Measurements from ENCODE around the gene MYL5.

DNA sequence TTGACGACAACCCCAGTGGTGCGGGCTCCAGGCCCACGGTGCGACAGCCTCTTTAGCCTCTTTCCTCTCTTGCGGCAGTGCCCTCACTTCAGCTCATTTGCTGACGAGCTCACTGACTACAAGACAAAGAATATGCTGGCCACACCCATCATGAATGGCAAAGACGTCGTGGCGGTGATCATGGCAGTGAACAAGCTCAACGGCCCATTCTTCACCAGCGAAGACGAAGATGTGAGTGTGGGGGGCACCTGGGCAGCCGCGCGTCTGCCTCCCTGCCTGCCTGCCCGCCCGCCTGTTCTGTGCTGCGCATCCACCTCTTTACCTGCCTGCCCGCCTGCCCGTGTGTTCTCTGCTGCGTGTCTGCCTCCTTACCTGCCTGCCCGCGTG is 39.8 kb upstream of the MYL5 start:
- TF ChIP-seq YY1 (tag by site-specific recombination; IDR thresholded peaks at IDR 0.05), result no peak
- TF ChIP-seq, protein P1, sequence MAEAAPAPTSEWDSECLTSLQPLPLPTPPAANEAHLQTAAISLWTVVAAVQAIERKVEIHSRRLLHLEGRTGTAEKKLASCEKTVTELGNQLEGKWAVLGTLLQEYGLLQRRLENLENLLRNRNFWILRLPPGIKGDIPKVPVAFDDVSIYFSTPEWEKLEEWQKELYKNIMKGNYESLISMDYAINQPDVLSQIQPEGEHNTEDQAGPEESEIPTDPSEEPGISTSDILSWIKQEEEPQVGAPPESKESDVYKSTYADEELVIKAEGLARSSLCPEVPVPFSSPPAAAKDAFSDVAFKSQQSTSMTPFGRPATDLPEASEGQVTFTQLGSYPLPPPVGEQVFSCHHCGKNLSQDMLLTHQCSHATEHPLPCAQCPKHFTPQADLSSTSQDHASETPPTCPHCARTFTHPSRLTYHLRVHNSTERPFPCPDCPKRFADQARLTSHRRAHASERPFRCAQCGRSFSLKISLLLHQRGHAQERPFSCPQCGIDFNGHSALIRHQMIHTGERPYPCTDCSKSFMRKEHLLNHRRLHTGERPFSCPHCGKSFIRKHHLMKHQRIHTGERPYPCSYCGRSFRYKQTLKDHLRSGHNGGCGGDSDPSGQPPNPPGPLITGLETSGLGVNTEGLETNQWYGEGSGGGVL (tag by site-specific recombination; IDR thresholded peaks at IDR 0.05), result no peak
- TF ChIP-seq, protein P2, sequence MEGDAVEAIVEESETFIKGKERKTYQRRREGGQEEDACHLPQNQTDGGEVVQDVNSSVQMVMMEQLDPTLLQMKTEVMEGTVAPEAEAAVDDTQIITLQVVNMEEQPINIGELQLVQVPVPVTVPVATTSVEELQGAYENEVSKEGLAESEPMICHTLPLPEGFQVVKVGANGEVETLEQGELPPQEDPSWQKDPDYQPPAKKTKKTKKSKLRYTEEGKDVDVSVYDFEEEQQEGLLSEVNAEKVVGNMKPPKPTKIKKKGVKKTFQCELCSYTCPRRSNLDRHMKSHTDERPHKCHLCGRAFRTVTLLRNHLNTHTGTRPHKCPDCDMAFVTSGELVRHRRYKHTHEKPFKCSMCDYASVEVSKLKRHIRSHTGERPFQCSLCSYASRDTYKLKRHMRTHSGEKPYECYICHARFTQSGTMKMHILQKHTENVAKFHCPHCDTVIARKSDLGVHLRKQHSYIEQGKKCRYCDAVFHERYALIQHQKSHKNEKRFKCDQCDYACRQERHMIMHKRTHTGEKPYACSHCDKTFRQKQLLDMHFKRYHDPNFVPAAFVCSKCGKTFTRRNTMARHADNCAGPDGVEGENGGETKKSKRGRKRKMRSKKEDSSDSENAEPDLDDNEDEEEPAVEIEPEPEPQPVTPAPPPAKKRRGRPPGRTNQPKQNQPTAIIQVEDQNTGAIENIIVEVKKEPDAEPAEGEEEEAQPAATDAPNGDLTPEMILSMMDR (tag by site-specific recombination; IDR thresholded peaks at IDR 0.05), result no peak
- TF ChIP-seq ZNF274 (IDR thresholded peaks at IDR 0.05; ENCODE audit: low read length), result no peak
- TF ChIP-seq ZNF274 (tag by site-specific recombination; IDR thresholded peaks at IDR 0.05; ENCODE audit: borderline replicate concordance), result no peak
- TF ChIP-seq, protein P3, sequence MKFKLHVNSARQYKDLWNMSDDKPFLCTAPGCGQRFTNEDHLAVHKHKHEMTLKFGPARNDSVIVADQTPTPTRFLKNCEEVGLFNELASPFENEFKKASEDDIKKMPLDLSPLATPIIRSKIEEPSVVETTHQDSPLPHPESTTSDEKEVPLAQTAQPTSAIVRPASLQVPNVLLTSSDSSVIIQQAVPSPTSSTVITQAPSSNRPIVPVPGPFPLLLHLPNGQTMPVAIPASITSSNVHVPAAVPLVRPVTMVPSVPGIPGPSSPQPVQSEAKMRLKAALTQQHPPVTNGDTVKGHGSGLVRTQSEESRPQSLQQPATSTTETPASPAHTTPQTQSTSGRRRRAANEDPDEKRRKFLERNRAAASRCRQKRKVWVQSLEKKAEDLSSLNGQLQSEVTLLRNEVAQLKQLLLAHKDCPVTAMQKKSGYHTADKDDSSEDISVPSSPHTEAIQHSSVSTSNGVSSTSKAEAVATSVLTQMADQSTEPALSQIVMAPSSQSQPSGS (tag by site-specific recombination; IDR thresholded peaks at IDR 0.05; ENCODE audit: low read depth), result no peak
- no peak for TF ChIP-seq OSR2 (tag by site-specific recombination; IDR thresholded peaks at IDR 0.05)
- TF ChIP-seq, protein P4, sequence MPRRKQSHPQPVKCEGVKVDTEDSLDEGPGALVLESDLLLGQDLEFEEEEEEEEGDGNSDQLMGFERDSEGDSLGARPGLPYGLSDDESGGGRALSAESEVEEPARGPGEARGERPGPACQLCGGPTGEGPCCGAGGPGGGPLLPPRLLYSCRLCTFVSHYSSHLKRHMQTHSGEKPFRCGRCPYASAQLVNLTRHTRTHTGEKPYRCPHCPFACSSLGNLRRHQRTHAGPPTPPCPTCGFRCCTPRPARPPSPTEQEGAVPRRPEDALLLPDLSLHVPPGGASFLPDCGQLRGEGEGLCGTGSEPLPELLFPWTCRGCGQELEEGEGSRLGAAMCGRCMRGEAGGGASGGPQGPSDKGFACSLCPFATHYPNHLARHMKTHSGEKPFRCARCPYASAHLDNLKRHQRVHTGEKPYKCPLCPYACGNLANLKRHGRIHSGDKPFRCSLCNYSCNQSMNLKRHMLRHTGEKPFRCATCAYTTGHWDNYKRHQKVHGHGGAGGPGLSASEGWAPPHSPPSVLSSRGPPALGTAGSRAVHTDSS (tag by site-specific recombination; IDR thresholded peaks at IDR 0.05), result no peak
- TF ChIP-seq EGR2 (tag by site-specific recombination; IDR thresholded peaks at IDR 0.05; ENCODE audit: low read depth), result no peak
- no peak for TF ChIP-seq SCRT2 (tag by site-specific recombination; IDR thresholded peaks at IDR 0.05)
- TF ChIP-seq, protein P5, sequence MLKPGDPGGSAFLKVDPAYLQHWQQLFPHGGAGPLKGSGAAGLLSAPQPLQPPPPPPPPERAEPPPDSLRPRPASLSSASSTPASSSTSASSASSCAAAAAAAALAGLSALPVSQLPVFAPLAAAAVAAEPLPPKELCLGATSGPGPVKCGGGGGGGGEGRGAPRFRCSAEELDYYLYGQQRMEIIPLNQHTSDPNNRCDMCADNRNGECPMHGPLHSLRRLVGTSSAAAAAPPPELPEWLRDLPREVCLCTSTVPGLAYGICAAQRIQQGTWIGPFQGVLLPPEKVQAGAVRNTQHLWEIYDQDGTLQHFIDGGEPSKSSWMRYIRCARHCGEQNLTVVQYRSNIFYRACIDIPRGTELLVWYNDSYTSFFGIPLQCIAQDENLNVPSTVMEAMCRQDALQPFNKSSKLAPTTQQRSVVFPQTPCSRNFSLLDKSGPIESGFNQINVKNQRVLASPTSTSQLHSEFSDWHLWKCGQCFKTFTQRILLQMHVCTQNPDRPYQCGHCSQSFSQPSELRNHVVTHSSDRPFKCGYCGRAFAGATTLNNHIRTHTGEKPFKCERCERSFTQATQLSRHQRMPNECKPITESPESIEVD (tag by site-specific recombination; IDR thresholded peaks at IDR 0.05), result no peak
- no peak for TF ChIP-seq SALL2 (tag by site-specific recombination; IDR thresholded peaks at IDR 0.05; ENCODE audit: borderline replicate concordance)
- TF ChIP-seq ZNF792 (tag by site-specific recombination; IDR thresholded peaks at IDR 0.05), result no peak

All from HEK293 (cell line).